Measurements from ENCODE around the gene DRD3.

Gene DRD3

DNA sequence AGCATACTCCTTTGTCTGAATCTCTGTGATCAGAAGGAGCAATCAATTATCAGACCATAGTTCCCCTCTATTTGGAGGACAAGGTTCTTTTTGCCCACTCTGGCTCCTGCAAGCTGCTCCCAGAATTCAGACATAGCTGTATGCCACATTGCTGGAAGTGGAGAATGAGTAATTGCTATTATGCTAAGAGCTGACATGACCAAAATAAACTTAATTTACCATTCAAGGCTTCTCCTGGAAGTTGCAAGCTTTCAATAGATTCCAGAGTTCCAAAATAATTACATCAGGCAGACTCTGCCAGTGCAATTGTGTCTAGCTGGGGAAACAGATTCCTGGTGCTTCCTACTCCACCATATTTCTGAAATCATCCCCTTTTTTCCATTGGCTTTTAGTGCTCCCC, 7.6 kb upstream of the DRD3 start:
- no peak overlapping the region for H3K4me3 ChIP-seq (ENCODE audit: low read depth, low read length)
- DNase-seq (ENCODE audit: low read depth), result no peak
- TF ChIP-seq, protein P1, sequence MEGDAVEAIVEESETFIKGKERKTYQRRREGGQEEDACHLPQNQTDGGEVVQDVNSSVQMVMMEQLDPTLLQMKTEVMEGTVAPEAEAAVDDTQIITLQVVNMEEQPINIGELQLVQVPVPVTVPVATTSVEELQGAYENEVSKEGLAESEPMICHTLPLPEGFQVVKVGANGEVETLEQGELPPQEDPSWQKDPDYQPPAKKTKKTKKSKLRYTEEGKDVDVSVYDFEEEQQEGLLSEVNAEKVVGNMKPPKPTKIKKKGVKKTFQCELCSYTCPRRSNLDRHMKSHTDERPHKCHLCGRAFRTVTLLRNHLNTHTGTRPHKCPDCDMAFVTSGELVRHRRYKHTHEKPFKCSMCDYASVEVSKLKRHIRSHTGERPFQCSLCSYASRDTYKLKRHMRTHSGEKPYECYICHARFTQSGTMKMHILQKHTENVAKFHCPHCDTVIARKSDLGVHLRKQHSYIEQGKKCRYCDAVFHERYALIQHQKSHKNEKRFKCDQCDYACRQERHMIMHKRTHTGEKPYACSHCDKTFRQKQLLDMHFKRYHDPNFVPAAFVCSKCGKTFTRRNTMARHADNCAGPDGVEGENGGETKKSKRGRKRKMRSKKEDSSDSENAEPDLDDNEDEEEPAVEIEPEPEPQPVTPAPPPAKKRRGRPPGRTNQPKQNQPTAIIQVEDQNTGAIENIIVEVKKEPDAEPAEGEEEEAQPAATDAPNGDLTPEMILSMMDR (IDR thresholded peaks at IDR 0.05; ENCODE audit: low read depth, low read length, missing control alignments), result no peak

GRCh38 chr3:114179575-114179974, 723 bp upstream of the DRD3 start:
- TF ChIP-seq, protein P1 (IDR thresholded peaks at IDR 0.05; ENCODE audit: low read depth, low read length, missing control alignments), result peak; percentile 45
- no peak overlapping the region for H3K4me3 ChIP-seq (ENCODE audit: low read depth, low read length)
- DNase-seq (ENCODE audit: low read depth), result no peak

- TF ChIP-seq, protein P1 (IDR thresholded peaks at IDR 0.05; ENCODE audit: low read depth, low read length, missing control alignments), result no peak
- DNase-seq (ENCODE audit: low read depth), result no peak
- no peak overlapping the region for H3K4me3 ChIP-seq (ENCODE audit: low read depth, low read length)
Observed at GRCh38 chr3:114176890-114177289, 2.0 kb downstream of the DRD3 start.

DNA sequence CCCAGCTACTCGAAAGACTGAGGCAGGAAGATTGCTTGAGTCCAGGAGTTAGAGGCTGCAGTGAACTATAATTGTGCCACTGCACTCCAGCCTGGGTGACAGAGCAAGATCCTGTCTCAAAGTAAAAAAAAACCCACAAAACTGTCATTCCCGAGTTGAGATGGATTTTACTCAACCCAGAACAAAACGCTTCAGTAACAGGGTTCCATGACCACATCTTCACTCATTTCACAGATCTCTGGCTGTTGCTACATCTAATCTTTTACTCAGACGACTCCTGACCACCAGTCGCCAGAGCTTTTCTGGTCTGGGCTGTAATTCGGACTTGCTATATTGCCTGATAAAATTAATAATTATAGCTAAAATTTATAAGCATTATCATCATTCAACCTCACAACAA, 2.4 kb downstream of the DRD3 start:
- H3K4me3 ChIP-seq (ENCODE audit: low read depth, low read length), result no peak overlapping the region
- no peak for DNase-seq (ENCODE audit: low read depth)
- TF ChIP-seq, protein P1 (IDR thresholded peaks at IDR 0.05; ENCODE audit: low read depth, low read length, missing control alignments), result no peak

DNA sequence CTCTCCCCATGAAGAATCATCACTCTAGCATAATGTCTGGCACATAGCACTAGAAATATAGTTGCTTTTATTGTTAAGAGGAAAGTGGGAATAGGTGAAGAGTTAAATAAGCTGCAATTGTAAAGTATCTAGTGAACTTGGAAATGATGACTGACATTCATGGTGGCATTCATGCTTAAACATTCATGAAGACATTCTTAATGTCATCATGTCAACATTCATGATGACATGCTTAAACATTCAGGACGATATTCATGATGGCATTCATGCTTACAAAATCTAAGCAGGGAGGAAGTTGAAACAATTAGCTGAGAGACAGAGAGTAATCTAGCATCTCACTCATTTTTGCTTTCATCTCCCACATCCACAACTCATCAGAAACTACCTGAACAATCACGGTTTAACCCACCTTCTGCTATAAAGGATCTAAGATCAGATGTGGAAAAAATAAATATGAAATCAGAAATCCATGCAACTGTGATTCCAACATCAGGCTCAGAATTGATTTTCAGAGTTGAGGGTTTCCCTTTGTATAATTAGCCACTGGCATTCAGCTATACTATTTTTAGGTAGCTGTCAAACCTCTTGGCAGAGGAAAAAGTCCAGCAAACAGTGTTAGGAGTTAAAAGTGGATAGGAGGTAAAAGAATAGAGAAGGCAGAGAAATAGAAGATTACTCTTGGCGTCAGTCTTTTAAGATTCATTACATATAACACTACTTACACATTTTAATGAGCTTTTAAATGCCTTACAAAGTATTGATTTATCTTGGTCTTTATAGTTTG, 3.5 kb downstream of the DRD3 start:
- TF ChIP-seq, protein P1 (IDR thresholded peaks at IDR 0.05; ENCODE audit: low read depth, low read length, missing control alignments), result no peak
- H3K4me3 ChIP-seq (ENCODE audit: low read depth, low read length), result no peak overlapping the region
- DNase-seq (ENCODE audit: low read depth), result no peak

DNA sequence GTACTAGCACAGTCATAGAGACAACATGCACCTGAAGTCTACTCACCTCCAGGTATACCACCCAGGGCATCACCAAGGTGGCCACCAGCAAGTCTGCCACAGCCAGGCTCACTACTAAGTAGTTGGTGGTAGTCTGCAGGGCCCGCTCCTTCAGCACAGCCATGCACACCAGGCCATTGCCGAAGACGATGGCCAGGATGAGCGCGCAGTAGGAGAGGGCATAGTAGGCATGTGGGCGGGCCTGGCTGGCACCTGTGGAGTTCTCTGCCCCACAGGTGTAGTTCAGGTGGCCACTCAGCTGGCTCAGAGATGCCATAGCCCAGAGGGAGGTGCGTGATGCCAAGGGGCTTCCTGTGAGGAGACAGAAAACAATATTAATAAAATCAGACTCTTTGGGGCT, 7.2 kb downstream of the DRD3 start:
- TF ChIP-seq, protein P1 (IDR thresholded peaks at IDR 0.05; ENCODE audit: low read depth, low read length, missing control alignments), result no peak
- no peak for DNase-seq (ENCODE audit: low read depth)
- no peak overlapping the region for H3K4me3 ChIP-seq (ENCODE audit: low read depth, low read length)

- no peak overlapping the region for H3K4me3 ChIP-seq (ENCODE audit: low read depth, low read length)
- no peak for DNase-seq (ENCODE audit: low read depth)
Observed at GRCh38 chr3:114168150-114168549, 10.7 kb downstream of the DRD3 start.

More at GRCh38 chr3:114168150-114168549, 10.7 kb downstream of the DRD3 start:
- TF ChIP-seq, protein P1 (IDR thresholded peaks at IDR 0.05; ENCODE audit: low read depth, low read length, missing control alignments), result no peak

Measured in GM12864 (cell line).